ENCODE measurements around the gene MIEF1.

The MIEF1 gene

DNA sequence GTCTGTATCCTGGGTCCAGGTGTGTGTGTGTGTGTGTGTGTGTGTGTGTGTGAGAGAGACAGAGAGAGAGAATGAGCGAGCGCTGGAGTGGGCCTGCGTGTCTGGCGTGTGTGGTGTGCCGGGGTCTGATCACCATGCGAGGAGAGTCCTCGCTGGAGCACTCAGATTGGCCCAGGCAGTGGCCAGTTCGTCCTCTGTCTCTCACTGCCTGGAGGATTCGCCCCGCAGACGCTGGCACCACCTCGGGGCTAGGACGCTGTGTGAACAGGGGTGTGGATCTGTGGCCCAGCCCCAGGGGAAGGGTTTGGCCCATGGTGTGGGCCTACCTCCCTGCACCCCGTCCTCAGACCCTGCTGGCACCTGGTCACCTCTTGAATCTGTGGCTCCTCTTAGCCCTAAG, 56.9 kb downstream of the MIEF1 start:
- no peak for DNase-seq (ENCODE audit: low read depth)

DNA sequence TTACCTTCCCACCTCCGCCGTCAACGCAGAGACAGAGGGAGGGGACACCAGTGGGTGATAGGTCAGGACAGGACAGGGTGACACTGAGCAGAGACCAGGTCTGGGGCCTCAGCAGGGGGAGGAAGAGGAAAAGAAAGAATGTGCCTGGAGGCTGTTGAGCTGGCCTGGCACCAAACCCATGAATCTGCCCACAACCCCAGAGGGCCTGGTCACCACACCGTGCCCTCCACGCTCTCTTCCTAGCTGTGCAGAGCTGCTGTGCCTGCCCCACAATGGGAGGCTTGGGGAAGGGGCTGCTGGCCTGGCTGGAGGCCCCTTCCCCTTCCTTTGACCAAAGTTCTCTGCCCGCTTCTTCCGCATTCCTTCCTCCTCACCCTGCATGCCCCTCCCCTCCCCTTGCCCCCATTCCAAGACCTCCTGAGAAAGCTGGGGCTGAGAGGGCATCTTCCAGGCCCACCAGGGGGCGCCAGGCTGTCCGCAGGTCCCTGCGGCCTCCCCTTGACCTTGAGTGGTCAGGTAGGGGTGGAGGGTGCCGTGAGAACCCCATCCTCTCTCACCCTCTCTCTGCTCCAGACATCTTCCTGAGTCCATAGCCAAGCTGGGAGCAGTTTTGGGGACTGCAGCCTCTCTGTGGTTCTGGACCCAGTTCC, 57.5 kb downstream of the MIEF1 start:
- no peak for DNase-seq (ENCODE audit: low read depth)

DNA sequence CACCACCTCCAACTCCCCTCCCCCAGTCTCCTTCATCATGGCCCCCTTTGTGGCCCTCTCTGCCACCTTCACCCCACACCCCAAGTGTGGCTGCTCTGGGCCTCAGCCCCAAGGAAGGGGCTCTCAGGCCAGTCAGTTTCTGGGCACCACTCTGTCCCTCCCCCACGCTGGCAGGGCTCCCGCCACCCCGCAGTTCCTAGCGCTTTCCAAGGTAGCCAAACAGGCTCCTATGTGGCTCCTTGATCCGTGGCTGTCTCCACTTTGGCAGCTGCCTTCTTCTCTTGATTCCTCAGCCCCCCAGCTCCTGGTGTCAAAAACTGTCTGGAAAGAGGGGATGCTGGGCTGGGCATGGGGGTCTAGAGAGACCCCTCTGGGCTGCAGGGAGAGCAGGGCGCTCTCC, 58.0 kb downstream of the MIEF1 start:
- DNase-seq (ENCODE audit: low read depth) = no peak

DNA sequence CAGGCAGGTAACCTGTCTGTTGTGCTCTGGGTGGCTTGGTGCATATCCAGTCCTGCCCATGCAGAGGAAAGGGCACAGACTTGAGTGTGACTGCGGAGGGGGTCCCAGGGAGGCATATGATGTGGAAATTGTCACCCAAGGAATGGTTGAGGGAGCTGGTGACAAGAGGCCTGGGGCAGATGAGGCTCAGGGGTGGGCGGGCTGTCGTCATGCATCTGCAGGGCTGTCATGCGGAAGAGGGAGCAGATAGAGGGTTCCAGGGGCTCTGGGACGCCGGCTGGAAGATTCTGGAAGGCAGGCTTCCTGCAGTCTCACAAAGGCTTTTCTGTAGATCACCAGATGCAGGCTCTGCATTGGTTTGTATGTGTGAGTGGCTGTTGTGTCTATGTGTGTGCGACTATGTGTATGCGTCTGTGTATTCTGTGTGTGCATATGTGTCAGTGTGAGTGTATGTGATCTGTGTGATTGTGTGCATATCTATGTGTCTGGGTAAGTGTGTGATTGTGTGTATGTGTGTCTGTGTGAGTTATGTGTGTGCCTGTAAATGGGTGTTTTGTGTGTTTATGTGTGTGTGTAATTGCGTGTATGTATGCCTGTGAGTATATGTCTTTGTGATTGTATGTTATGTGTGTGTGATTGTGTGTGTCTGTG, 60.9 kb downstream of the MIEF1 start:
- DNase-seq (ENCODE audit: low read depth) = no peak

DNA sequence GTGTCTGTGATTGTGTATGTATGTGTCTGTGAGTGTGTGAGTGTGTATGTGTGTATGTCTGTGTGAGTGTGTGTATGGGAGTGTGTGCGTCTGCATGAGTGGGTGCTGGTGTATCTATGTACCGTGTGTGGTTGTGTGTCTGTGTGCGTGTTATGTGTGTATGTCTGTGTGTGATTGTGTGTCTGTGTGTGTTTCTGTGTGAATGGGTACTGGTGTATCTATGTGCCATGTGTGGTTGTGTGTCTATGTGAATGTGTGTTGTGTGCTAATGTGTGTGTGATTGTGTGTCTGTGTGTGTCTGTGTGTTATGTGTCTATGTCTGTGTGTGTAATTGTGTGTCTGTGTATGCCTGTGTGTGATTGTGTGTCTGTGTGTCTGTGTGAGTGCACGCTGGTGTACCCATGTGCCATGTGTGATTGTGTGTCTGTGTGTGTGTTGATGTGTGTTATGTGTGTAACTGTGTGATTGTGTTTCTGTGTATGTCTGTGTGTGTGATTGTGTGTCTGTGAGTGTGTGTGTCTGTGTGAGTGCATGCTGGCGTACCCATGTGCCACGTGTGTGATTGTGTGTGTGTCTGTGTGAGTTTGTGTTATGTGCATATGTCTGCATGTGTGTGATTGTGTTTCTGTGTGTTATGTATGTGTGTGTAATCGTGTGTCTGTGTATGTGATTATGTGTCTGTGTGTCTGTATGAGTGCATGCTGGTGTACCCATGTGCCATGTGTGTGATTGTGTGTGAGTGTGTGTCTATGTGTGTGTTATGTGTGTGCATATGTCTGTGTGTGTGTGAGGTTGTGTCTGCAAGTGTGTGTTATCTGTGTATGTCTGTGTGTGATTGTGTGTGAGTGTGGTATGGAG, 61.7 kb downstream of the MIEF1 start:
- DNase-seq (ENCODE audit: low read depth) = no peak

DNA sequence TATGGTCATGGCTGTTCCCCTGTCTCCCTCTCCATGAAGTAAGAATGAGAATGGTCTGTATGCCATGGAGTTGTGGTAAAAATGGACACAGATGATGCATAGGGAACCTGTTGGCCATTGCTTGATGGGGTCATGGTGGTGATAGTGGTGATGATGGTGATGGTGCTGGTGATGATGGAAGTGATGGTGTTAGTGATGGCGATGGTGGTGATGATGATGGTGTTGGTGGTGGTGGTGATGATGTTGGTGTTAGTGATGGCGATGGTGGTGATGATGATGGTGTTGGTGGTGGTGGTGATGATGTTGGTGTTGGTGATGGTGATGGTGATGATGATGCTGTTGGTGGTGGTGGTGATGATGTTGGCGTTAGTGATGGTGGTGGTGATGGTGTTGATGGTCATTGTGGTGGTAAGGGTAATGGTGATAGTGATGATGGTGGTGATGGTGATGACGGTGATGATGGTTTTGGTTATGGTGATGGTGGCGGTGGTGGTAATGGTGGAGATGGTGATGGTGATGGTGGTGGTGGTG, 63.4 kb downstream of the MIEF1 start:
- DNase-seq (ENCODE audit: low read depth) = no peak

DNA sequence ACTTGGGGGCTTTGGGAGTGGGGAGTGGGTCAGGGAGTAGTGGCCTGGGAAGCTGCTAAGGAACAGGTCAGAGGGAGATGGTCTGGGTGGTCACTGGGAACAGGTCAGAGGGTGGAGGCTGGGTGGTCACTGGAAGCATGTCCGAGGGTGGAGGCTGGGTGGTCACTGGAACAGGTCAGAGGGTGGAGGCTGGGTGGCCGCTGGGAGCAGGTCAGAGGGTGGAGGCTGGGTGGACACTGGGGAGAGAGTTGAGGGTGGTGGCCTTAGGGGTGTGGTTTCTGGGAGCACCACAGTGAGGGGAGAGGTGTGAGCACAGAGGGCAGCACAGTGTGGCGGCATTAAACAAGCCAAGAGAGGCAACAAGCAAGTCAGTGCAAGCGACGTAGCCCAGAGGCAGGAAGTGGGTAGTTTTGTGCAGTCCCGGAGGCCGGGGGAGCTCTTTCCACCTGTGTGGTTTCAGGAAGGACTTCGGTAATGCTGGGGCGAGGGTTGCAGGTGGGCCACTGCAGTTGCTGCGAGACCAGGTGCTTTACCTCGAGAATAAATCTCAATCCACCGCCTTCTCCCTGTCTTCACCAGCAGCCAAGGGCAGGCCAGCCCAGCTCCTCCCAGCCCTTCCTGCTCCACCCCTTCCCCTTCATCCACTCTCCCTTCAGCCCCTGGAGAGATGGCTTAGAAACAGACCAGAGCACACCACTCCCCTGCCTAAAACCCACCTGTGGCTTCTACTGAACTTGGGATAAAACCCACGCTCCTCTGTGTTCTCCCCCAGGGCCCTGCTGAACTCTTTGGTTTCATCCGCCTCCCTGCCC, 65.3 kb downstream of the MIEF1 start:
- peak; percentile 33 for DNase-seq (ENCODE audit: low read depth)

Data from activated T-helper 1 cell treated with Interleukin-2 at 50 U/mL for 16 hours (primary cell).